Fibroblast of lung (primary cell): Measurements from ENCODE around the gene MICU1. TPM values are rescaled to one million over a fixed set of nuclear protein-coding genes. Genes with fewer than 3 reads are reported as not detected.
A peak's percentile ranks its signal among the peaks of the same experiment; 100 is the strongest.

Experiments
- DNase-seq, 2 donors: peaks; one replicate each; pipeline versions ENCODE4 v3.0.0 to v3.0.0-alpha.2; 2010; ENCODE audit warnings: low read depth in 2 of 2
- H2AFZ ChIP-seq: 2 replicates; pipeline ENCODE4 v1.5.1; 2012; ENCODE audit warnings: low read length, control low read depth, inconsistent platforms
- H3K27ac ChIP-seq: 2 replicates; pipeline ENCODE4 v1.5.1; 2011; ENCODE audit warnings: low read length, control low read depth; ENCODE audit not compliant: insufficient read depth
- H3K27me3 ChIP-seq: 2 replicates; pipeline ENCODE4 v1.5.1; 2011; ENCODE audit warnings: mild to moderate bottlenecking, low read length; ENCODE audit not compliant: control insufficient read depth, insufficient read depth
- H3K36me3 ChIP-seq: 2 replicates; pipeline ENCODE4 v1.5.1; 2011; ENCODE audit warnings: low read length; ENCODE audit not compliant: control insufficient read depth, insufficient read depth
- H3K4me1 ChIP-seq: 2 replicates; pipeline ENCODE4 v1.5.1; 2011; ENCODE audit warnings: low read length; ENCODE audit not compliant: control insufficient read depth, insufficient read depth; ENCODE audit errors: extremely low read depth
- H3K4me2 ChIP-seq: 2 replicates; pipeline ENCODE4 v1.5.1; 2011; ENCODE audit warnings: low read length, control low read depth; ENCODE audit not compliant: insufficient read depth; ENCODE audit errors: extremely low read depth
- H3K4me3 ChIP-seq, 4 experiments: fragments of 200-600 bp in 1 of 4; sonication (generic) in 1 of 4; replicated peaks in 1 of 4; 2 replicates each; pipeline ENCODE4 v1.5.1; 2011 to 2016; ENCODE audit warnings: low read length in 4 of 4, low read depth in 3 of 4, mild to moderate bottlenecking in 3 of 4, control low read depth in 2 of 4, inconsistent platforms in 1 of 4, mixed read lengths in 1 of 4; ENCODE audit not compliant: insufficient read depth in 1 of 4; ENCODE audit errors: control extremely low read depth in 1 of 4
- H3K79me2 ChIP-seq: 2 replicates; pipeline ENCODE4 v1.5.1; 2012; ENCODE audit warnings: mild to moderate bottlenecking, low read length, inconsistent platforms; ENCODE audit not compliant: control insufficient read depth, insufficient read depth
- H3K9ac ChIP-seq: 2 replicates; pipeline ENCODE4 v1.5.1; 2011; ENCODE audit warnings: mild to moderate bottlenecking, low read length, control low read depth; ENCODE audit not compliant: insufficient read depth
- H3K9me3 ChIP-seq: 2 replicates; pipeline ENCODE4 v1.5.1; 2012; ENCODE audit warnings: low read depth, low read length; ENCODE audit not compliant: control insufficient read depth, insufficient read depth
- H4K20me1 ChIP-seq: 2 replicates; pipeline ENCODE4 v1.5.1; 2011; ENCODE audit warnings: low read length; ENCODE audit not compliant: control insufficient read depth, insufficient read depth; ENCODE audit errors: extremely low read depth
- CTCF ChIP-seq, 2 donors: IDR thresholded peaks in 1 of 2; conservative IDR thresholded peaks in 1 of 2; 1 replicate in 1 of 2; 2 replicates in 1 of 2; pipeline ENCODE4 v1.5.1; 2011 to 2012; ENCODE audit warnings: low read length in 2 of 2, control low read depth in 1 of 2, inconsistent platforms in 1 of 2, low read depth in 1 of 2, mild to moderate bottlenecking in 1 of 2
- EZH2 ChIP-seq: IDR thresholded peaks from 2 replicates; pipeline ENCODE4 v1.5.1; 2012; ENCODE audit warnings: low read length, control low read depth, mild to moderate bottlenecking; ENCODE audit errors: missing control alignments
- polyA plus RNA-seq, 2 donors: library from polyadenylated mRNA; depleted of rRNA in 1 of 2; stranded (reverse) in 1 of 2; unstranded in 1 of 2; fragments of >200 nt; gene quantifications; 2 replicates each; pipeline ENCODE4 v1.2.1, GENCODE V29; 2011 to 2012; ENCODE audit warnings: missing spikeins in 1 of 2
- total RNA-seq: library from RNA; depleted of rRNA; stranded (reverse); fragments of >200 nt; gene quantifications from 2 replicates; pipeline ENCODE4 v1.2.1, GENCODE V29; 2014

The MICU1 gene
- total and polyA plus RNA-seq, 2 donors (not counting 1 experiment from before 2014, with no cell fraction given), result 83.2 to 83.3 TPM

- no peaks in the 10 kb centered on the region for H3K27me3 ChIP-seq
Measured at GRCh38 chr10:72379062-72379461, 246.8 kb downstream of the MICU1 start.

GRCh38 chr10:72375585-72375984 lies 250.3 kb downstream of the MICU1 start:
- Histone ChIP-seq H3K9ac (no peak overlapping the region), H4K20me1 (no peaks in the 10 kb centered on the region)
- peak in 1 of 2 donors; percentile 14 for DNase-seq

More at GRCh38 chr10:72379062-72379461, 246.8 kb downstream of the MICU1 start:
- Histone ChIP-seq H3K9me3 (no peaks in the 10 kb centered on the region), H3K9ac (no peak overlapping the region), H3K36me3 (no peaks in the 10 kb centered on the region), H3K4me1 (no peaks in the 10 kb centered on the region), H2AFZ (no peak overlapping the region), H3K4me2 (no peak overlapping the region), H3K4me3 (no peak overlapping the region), H4K20me1 (no peaks in the 10 kb centered on the region), H3K79me2 (no peaks in the 10 kb centered on the region), H3K27ac (no peak overlapping the region)
- TF ChIP-seq EZH2 (no peak), CTCF (conservative IDR thresholded peaks at IDR 0.05 in 1 of 2, IDR thresholded peaks at IDR 0.05 in 1 of 2; ENCODE audit: low read depth in 1 of 2, low read length in 2 of 2) (no peak)
- peak in 1 of 2 donors; percentile 10 for DNase-seq

GRCh38 chr10:72375173-72375572 lies 250.7 kb downstream of the MICU1 start:
- DNase-seq, result peak in 1 of 2 donors; percentile 41

More at GRCh38 chr10:72375585-72375984, 250.3 kb downstream of the MICU1 start:
- H3K27ac ChIP-seq, result no peak overlapping the region
- TF ChIP-seq CTCF (conservative IDR thresholded peaks at IDR 0.05 in 1 of 2, IDR thresholded peaks at IDR 0.05 in 1 of 2; ENCODE audit: low read depth in 1 of 2, low read length in 2 of 2) (peak in 1 of 2 donors; percentile 16), EZH2 (no peak)
- no peaks in the 10 kb centered on the region for H3K27me3 ChIP-seq
- no peaks in the 10 kb centered on the region for H3K4me1 ChIP-seq
- H3K4me3 ChIP-seq, result no peak overlapping the region
- no peaks in the 10 kb centered on the region for H3K79me2 ChIP-seq
- H2AFZ ChIP-seq, result no peak overlapping the region
- no peak overlapping the region for H3K4me2 ChIP-seq
- H3K9me3 ChIP-seq, result no peaks in the 10 kb centered on the region
- H3K36me3 ChIP-seq, result no peaks in the 10 kb centered on the region

More at GRCh38 chr10:72375173-72375572, 250.7 kb downstream of the MICU1 start:
- Histone ChIP-seq H3K27ac (no peak overlapping the region), H3K79me2 (no peaks in the 10 kb centered on the region), H3K27me3 (no peaks in the 10 kb centered on the region), H3K4me3 (no peak overlapping the region), H2AFZ (no peak overlapping the region), H3K9ac (no peak overlapping the region), H3K4me1 (no peaks in the 10 kb centered on the region), H3K36me3 (no peaks in the 10 kb centered on the region), H3K4me2 (no peak overlapping the region), H4K20me1 (no peaks in the 10 kb centered on the region), H3K9me3 (no peaks in the 10 kb centered on the region)
- no peak for TF ChIP-seq CTCF (conservative IDR thresholded peaks at IDR 0.05 in 1 of 2, IDR thresholded peaks at IDR 0.05 in 1 of 2; ENCODE audit: low read depth in 1 of 2, low read length in 2 of 2)
- no peak for TF ChIP-seq EZH2
